RWPE2 (cell line): ENCODE results near the gene SOX2.

Experiments
- ATAC-seq: fragments of 200-7000 bp; cut with Tn5 transposase; 3 replicates; pipeline ENCODE4 v1.9.1; 2021; ENCODE audit warnings: low read depth
- DNase-seq: peaks from one replicate; pipeline ENCODE4 v3.0.0-alpha.2; 2020; ENCODE audit warnings: low spot score
- H3K27ac ChIP-seq: fragments of 450-650 bp; 2 replicates; pipeline ENCODE4 v1.5.1; 2017; ENCODE audit warnings: mild to moderate bottlenecking; ENCODE audit not compliant: poor library complexity, severe bottlenecking
- H3K27me3 ChIP-seq: fragments of 250-450 bp; sonication (Bioruptor Pico); 2 replicates; pipeline ENCODE4 v1.5.1; 2021; ENCODE audit warnings: mild to moderate bottlenecking, moderate library complexity; ENCODE audit not compliant: insufficient read depth, poor library complexity, severe bottlenecking
- H3K36me3 ChIP-seq: fragments of 250-450 bp; sonication (Bioruptor Pico); 2 replicates; pipeline ENCODE4 v1.5.1; 2020; ENCODE audit warnings: low read depth, mild to moderate bottlenecking, moderate library complexity
- H3K4me1 ChIP-seq: fragments of 250-450 bp; sonication (Bioruptor Pico); 2 replicates; pipeline ENCODE4 v1.5.1; 2021; ENCODE audit warnings: mild to moderate bottlenecking, moderate library complexity; ENCODE audit not compliant: insufficient read depth, poor library complexity, severe bottlenecking
- H3K4me3 ChIP-seq: fragments of 250-450 bp; sonication (Bioruptor Pico); 2 replicates; pipeline ENCODE4 v1.5.1; 2021; ENCODE audit warnings: mild to moderate bottlenecking, moderate library complexity; ENCODE audit not compliant: severe bottlenecking
- H3K9me3 ChIP-seq: fragments of 250-450 bp; sonication (Bioruptor Pico); 2 replicates; pipeline ENCODE4 v1.5.1; 2021; ENCODE audit warnings: mild to moderate bottlenecking, moderate library complexity; ENCODE audit not compliant: severe bottlenecking
- CTCF ChIP-seq: fragments of 450-650 bp; IDR thresholded peaks from one replicate; pipeline ENCODE4 v1.5.1; 2017; ENCODE audit warnings: mild to moderate bottlenecking, moderate library complexity; ENCODE audit not compliant: poor library complexity, severe bottlenecking

SOX2 gene

GRCh38 chr3:181695661-181696491 lies 15.8 kb upstream of the SOX2 start:
- no peak for DNase-seq
- Histone ChIP-seq H3K4me1 (peaks cover 4% of the 10 kb centered on the region), H3K36me3 (no peaks in the 10 kb centered on the region), H3K9me3 (no peaks in the 10 kb centered on the region), H3K27me3 (peaks cover 6% of the 10 kb centered on the region), H3K27ac (no peak overlapping the region), H3K4me3 (peak overlapping the region; percentile 7)
- TF ChIP-seq CTCF: peak; percentile 4
- peak; percentile 35; the same call in 2 of the 3 replicates for ATAC-seq

- TF ChIP-seq CTCF: no peak
- Histone ChIP-seq H3K9me3 (no peaks in the 10 kb centered on the region), H3K27ac (no peak overlapping the region), H3K4me1 (peaks cover 4% of the 10 kb centered on the region), H3K4me3 (no peak overlapping the region), H3K36me3 (no peaks in the 10 kb centered on the region), H3K27me3 (peaks cover 6% of the 10 kb centered on the region)
- no peak for DNase-seq
- no peak for ATAC-seq
Observed at GRCh38 chr3:181696626-181697230, 15.0 kb upstream of the SOX2 start.

- H3K4me1 ChIP-seq: peaks cover 6% of the 10 kb centered on the region
- peaks cover 22% of the 10 kb centered on the region for H3K27me3 ChIP-seq
- H3K36me3 ChIP-seq: no peaks in the 10 kb centered on the region
- H3K4me3 ChIP-seq: no peak overlapping the region
- no peak for DNase-seq
- TF ChIP-seq CTCF: no peak
- H3K27ac ChIP-seq: no peak overlapping the region
- peak; percentile 7; the same call in 1 of the 3 replicates for ATAC-seq
- H3K9me3 ChIP-seq: no peaks in the 10 kb centered on the region
Observed at GRCh38 chr3:181698263-181698954, 13.3 kb upstream of the SOX2 start.

GRCh38 chr3:181699171-181699903 lies 12.4 kb upstream of the SOX2 start:
- H3K4me3 ChIP-seq: no peak overlapping the region
- H3K4me1 ChIP-seq: peaks cover 6% of the 10 kb centered on the region
- DNase-seq (no peak), ATAC-seq (no peak)
- peaks cover 31% of the 10 kb centered on the region for H3K27me3 ChIP-seq
- no peak for TF ChIP-seq CTCF
- H3K36me3 ChIP-seq: no peaks in the 10 kb centered on the region
- H3K27ac ChIP-seq: no peak overlapping the region
- no peaks in the 10 kb centered on the region for H3K9me3 ChIP-seq
